OCI-LY1 (cell line): Measurements from ENCODE around the gene LARP6.

Source experiments
- H2AFZ ChIP-seq: fragments of 200-600 bp; sonication (generic), shearing (Covaris generic); 2 replicates; pipeline ENCODE4 v1.6.0; 2014; ENCODE audit warnings: antibody characterized with exemption, mild to moderate bottlenecking, low read length
- H3F3A ChIP-seq: fragments of 200-600 bp; sonication (generic), shearing (Covaris generic); 2 replicates; pipeline ENCODE4 v1.6.0; 2014; ENCODE audit warnings: mild to moderate bottlenecking, antibody characterized with exemption, low read length, moderate library complexity; ENCODE audit not compliant: insufficient read depth
- H3K27ac ChIP-seq: fragments of 200-600 bp; sonication (generic); 2 replicates; pipeline ENCODE4 v1.5.1; 2014; ENCODE audit warnings: low read length, mixed run types, mild to moderate bottlenecking, low read depth; ENCODE audit not compliant: poor library complexity, severe bottlenecking
- H3K27me3 ChIP-seq: fragments of 200-600 bp; sonication (generic); 2 replicates; pipeline ENCODE4 v1.6.0; 2014; ENCODE audit warnings: antibody characterized with exemption, mild to moderate bottlenecking, low read length, moderate library complexity; ENCODE audit not compliant: insufficient read depth
- H3K36me3 ChIP-seq: fragments of 200-600 bp; sonication (generic); 2 replicates; pipeline ENCODE4 v1.6.1; 2014; ENCODE audit warnings: mild to moderate bottlenecking, antibody characterized with exemption, low read length, moderate library complexity, mixed read lengths; ENCODE audit not compliant: insufficient read depth
- H3K4me1 ChIP-seq: fragments of 200-600 bp; sonication (generic); 2 replicates; pipeline ENCODE4 v1.5.1; 2014; ENCODE audit warnings: mild to moderate bottlenecking, low read length, moderate library complexity; ENCODE audit not compliant: insufficient read depth, severe bottlenecking
- H3K4me2 ChIP-seq: fragments of 200-600 bp; sonication (generic), shearing (Covaris generic); 2 replicates; pipeline ENCODE4 v1.6.1; 2014; ENCODE audit warnings: low read length
- H3K4me3 ChIP-seq: fragments of 200-600 bp; sonication (generic); 2 replicates; pipeline ENCODE4 v1.5.1; 2014; ENCODE audit warnings: low read length, low read depth, mild to moderate bottlenecking, mixed read lengths; ENCODE audit not compliant: poor library complexity, severe bottlenecking
- H3K79me2 ChIP-seq: fragments of 200-600 bp; shearing (Covaris generic); 2 replicates; pipeline ENCODE4 v1.6.1; 2016; ENCODE audit warnings: mixed run types, low read length, mixed read lengths; ENCODE audit not compliant: insufficient read depth
- H3K9ac ChIP-seq: fragments of 200-600 bp; sonication (generic), shearing (Covaris generic); 2 replicates; pipeline ENCODE4 v1.6.1; 2014; ENCODE audit warnings: mild to moderate bottlenecking, low read length, mixed read lengths
- H3K9me2 ChIP-seq: fragments of 200-600 bp; sonication (generic), shearing (Covaris generic); 2 replicates; pipeline ENCODE4 v1.6.1; 2014; ENCODE audit warnings: low read depth, mild to moderate bottlenecking, low read length, mixed read lengths
- H3K9me3 ChIP-seq: fragments of 200-600 bp; shearing (Covaris generic); 2 replicates; pipeline ENCODE4 v1.6.1; 2014; ENCODE audit warnings: low read length, mixed read lengths
- H4K20me1 ChIP-seq: fragments of 200-600 bp; sonication (generic), shearing (Covaris generic); 2 replicates; pipeline ENCODE4 v1.6.0; 2016; ENCODE audit warnings: mild to moderate bottlenecking, low read length; ENCODE audit not compliant: insufficient read depth
- CTCF ChIP-seq: fragments of 200-600 bp; sonication (generic), shearing (Covaris generic); IDR thresholded peaks from 2 replicates; pipeline ENCODE4 v1.5.1; 2017; ENCODE audit warnings: mild to moderate bottlenecking, antibody characterized with exemption, low read length, moderate library complexity, mixed read lengths
- EZH2 ChIP-seq: fragments of 200-600 bp; sonication (generic), shearing (Covaris generic); IDR thresholded peaks from 2 replicates; pipeline ENCODE4 v1.8.0; 2017; ENCODE audit warnings: borderline replicate concordance, mixed run types, mild to moderate bottlenecking, antibody characterized with exemption, low read length, moderate library complexity, mixed read lengths

Gene LARP6

GRCh38 chr15:70854666-70854976 lies 664 bp upstream of the LARP6 start:
- no peaks in the 10 kb centered on the region for H3K9me3 ChIP-seq
- no peak overlapping the region for H2AFZ ChIP-seq
- TF ChIP-seq CTCF: no peak
- no peak for TF ChIP-seq EZH2
- H3F3A ChIP-seq: no peaks in the 10 kb centered on the region
- no peaks in the 10 kb centered on the region for H4K20me1 ChIP-seq
- no peak overlapping the region for H3K4me3 ChIP-seq
- no peaks in the 10 kb centered on the region for H3K4me1 ChIP-seq
- no peaks in the 10 kb centered on the region for H3K9me2 ChIP-seq
- H3K79me2 ChIP-seq: no peaks in the 10 kb centered on the region
- H3K36me3 ChIP-seq: no peaks in the 10 kb centered on the region
- H3K27me3 ChIP-seq: no peaks in the 10 kb centered on the region
- no peak overlapping the region for H3K4me2 ChIP-seq
- no peak overlapping the region for H3K9ac ChIP-seq
- H3K27ac ChIP-seq: no peak overlapping the region

GRCh38 chr15:70853318-70853972 lies 512 bp downstream of the LARP6 start:
- no peaks in the 10 kb centered on the region for H3K9me3 ChIP-seq
- H3K4me3 ChIP-seq: no peak overlapping the region
- no peaks in the 10 kb centered on the region for H3K4me1 ChIP-seq
- no peak overlapping the region for H3K9ac ChIP-seq
- H3K79me2 ChIP-seq: no peaks in the 10 kb centered on the region
- no peak overlapping the region for H3K27ac ChIP-seq
- TF ChIP-seq CTCF: no peak
- no peak for TF ChIP-seq EZH2
- H2AFZ ChIP-seq: no peak overlapping the region
- H3K36me3 ChIP-seq: no peaks in the 10 kb centered on the region
- no peaks in the 10 kb centered on the region for H3F3A ChIP-seq
- no peak overlapping the region for H3K4me2 ChIP-seq
- H4K20me1 ChIP-seq: no peaks in the 10 kb centered on the region
- no peaks in the 10 kb centered on the region for H3K27me3 ChIP-seq
- no peaks in the 10 kb centered on the region for H3K9me2 ChIP-seq

GRCh38 chr15:70852501-70853317 lies 1.2 kb downstream of the LARP6 start:
- Histone ChIP-seq H3K79me2 (no peaks in the 10 kb centered on the region), H3K27ac (no peak overlapping the region)

More at GRCh38 chr15:70852501-70853317, 1.2 kb downstream of the LARP6 start:
- H2AFZ ChIP-seq: no peak overlapping the region
- H3K9me2 ChIP-seq: no peaks in the 10 kb centered on the region
- no peaks in the 10 kb centered on the region for H3K27me3 ChIP-seq
- no peaks in the 10 kb centered on the region for H3K4me1 ChIP-seq
- no peak for TF ChIP-seq CTCF
- TF ChIP-seq EZH2: no peak
- H3K9me3 ChIP-seq: no peaks in the 10 kb centered on the region
- H3K4me2 ChIP-seq: no peak overlapping the region
- H3F3A ChIP-seq: no peaks in the 10 kb centered on the region
- no peaks in the 10 kb centered on the region for H4K20me1 ChIP-seq
- H3K4me3 ChIP-seq: no peak overlapping the region
- H3K36me3 ChIP-seq: no peaks in the 10 kb centered on the region
- no peak overlapping the region for H3K9ac ChIP-seq
